HG03460 (cell line): ENCODE measurements around the gene KRTAP9-9.
"Not testable (repeated sequence)": the region's sequence is repeated elsewhere in the genome, so short reads cannot be mapped to it uniquely, and the experiment has no call there.

Experiments
- ATAC-seq: cut with Tn5 transposase; IDR thresholded peaks from one replicate; pipeline ENCODE4 v1.9.1; 2021; ENCODE audit not compliant: unreplicated experiment

The KRTAP9-9 gene

GRCh38 chr17:41264599-41264998 lies 9.4 kb downstream of the KRTAP9-9 start:
- ATAC-seq: no peak

GRCh38 chr17:41265078-41265477 lies 9.9 kb downstream of the KRTAP9-9 start, which contains the start of gene KRTAP9-6:
Gene KRTAP9-6 (plus strand): TSS chr17:41265378. CDS start chr17:41265378, 0 bp downstream.
- ATAC-seq: no peak

- no peak for ATAC-seq
These were observed 12.5 kb downstream of the KRTAP9-9 start for GRCh38 chr17:41267711-41268110.

- ATAC-seq: not testable (repeated sequence)
These were observed 16.1 kb downstream of the KRTAP9-9 start for GRCh38 chr17:41271323-41271722.

- ATAC-seq: no peak
These were observed 16.7 kb downstream of the KRTAP9-9 start for GRCh38 chr17:41271858-41272257.

GRCh38 chr17:41275648-41276190 lies 20.5 kb downstream of the KRTAP9-9 start, which contains the start of gene KRTAP9-7:
Gene KRTAP9-7 (plus strand): TSS chr17:41275698. CDS start chr17:41275698, 0 bp downstream.
- not testable (repeated sequence) for ATAC-seq

GRCh38 chr17:41278176-41278955 lies 23.2 kb downstream of the KRTAP9-9 start:
- no peak for ATAC-seq

- no peak for ATAC-seq
These were observed 28.9 kb downstream of the KRTAP9-9 start for GRCh38 chr17:41284043-41284442.

- no peak for ATAC-seq
These were observed 29.4 kb downstream of the KRTAP9-9 start for GRCh38 chr17:41284546-41284945.

- ATAC-seq: no peak
These were observed 31.9 kb downstream of the KRTAP9-9 start for GRCh38 chr17:41287050-41287449.

GRCh38 chr17:41294016-41294415 lies 38.8 kb downstream of the KRTAP9-9 start:
- ATAC-seq: no peak

- ATAC-seq: no peak
These were observed 41.7 kb downstream of the KRTAP9-9 start for GRCh38 chr17:41296846-41297245.

- no peak for ATAC-seq
These were observed 43.4 kb downstream of the KRTAP9-9 start for GRCh38 chr17:41298458-41299135.

GRCh38 chr17:41301204-41301790 lies 46.1 kb downstream of the KRTAP9-9 start:
- no peak for ATAC-seq

- no peak for ATAC-seq
These were observed 47.0 kb downstream of the KRTAP9-9 start, which contains the start of gene KRTAP29-1 for GRCh38 chr17:41301916-41302901. Gene KRTAP29-1 (minus strand): TSS chr17:41302851. CDS start chr17:41302851, 0 bp downstream.

- ATAC-seq: no peak
These were observed 47.8 kb downstream of the KRTAP9-9 start for GRCh38 chr17:41302981-41303380.

- no peak for ATAC-seq
These were observed 48.9 kb downstream of the KRTAP9-9 start for GRCh38 chr17:41304091-41304490.
